WTC11 (cell line): Measurements from ENCODE around the gene DOP1A. TPM values are rescaled to one million over a fixed set of nuclear protein-coding genes. Genes with fewer than 3 reads are reported as not detected.
A peak's percentile ranks its signal among the peaks of the same experiment; 100 is the strongest.

Experiments used
- ATAC-seq: fragments of 200-7000 bp; cut with Tn5 transposase; 2 replicates; pipeline ENCODE4 v1.10.0; 2021; ENCODE audit warnings: mild to moderate bottlenecking, moderate library complexity
- CTCF ChIA-PET: fragments of 300-600 bp; sonication (Branson Sonifier 250); formaldehyde crosslinking; loops from one replicate; lab custom pipeline; 2021; ENCODE audit warnings: antibody characterized with exemption; lab: Charles Lee
- POLR2A ChIA-PET: fragments of 350-600 bp; sonication (Branson Sonifier 250); formaldehyde crosslinking; loops from one replicate; lab custom pipeline; 2021; ENCODE audit warnings: antibody characterized with exemption; lab: Charles Lee
- DNase-seq: peaks from one replicate; pipeline ENCODE4 v3.0.0; 2021; ENCODE audit warnings: low spot score
- H3K27ac Mint-ChIP-seq: 2 replicates; pipeline ENCODE4 v1.8.0; 2021; ENCODE audit warnings: mixed read lengths
- H3K27me3 Mint-ChIP-seq: 2 replicates; pipeline ENCODE4 v1.8.0; 2021; ENCODE audit warnings: low read depth, mild to moderate bottlenecking, moderate library complexity, mixed read lengths
- H3K36me3 Mint-ChIP-seq: 2 replicates; pipeline ENCODE4 v1.8.0; 2021; ENCODE audit warnings: mixed read lengths
- H3K4me1 Mint-ChIP-seq: 2 replicates; pipeline ENCODE4 v1.8.0; 2022; ENCODE audit warnings: mixed read lengths
- H3K4me3 Mint-ChIP-seq: 2 replicates; pipeline ENCODE4 v1.8.0; 2021; ENCODE audit warnings: mild to moderate bottlenecking, moderate library complexity, mixed read lengths
- H3K9me3 Mint-ChIP-seq: 2 replicates; pipeline ENCODE4 v1.8.0; 2021; ENCODE audit warnings: mixed read lengths
- CTCF ChIP-seq: fragments of 200-600 bp; IDR thresholded peaks from 2 replicates; pipeline ENCODE4 v1.8.0; 2022; ENCODE audit warnings: antibody characterized with exemption
- ELF4 ChIP-seq: sonication (generic); formaldehyde crosslinking; IDR thresholded peaks from 2 replicates; pipeline ENCODE4 v1.8.1; 2022; ENCODE audit warnings: low read depth, mild to moderate bottlenecking, moderate library complexity, missing genetic modification reagents
- ERG ChIP-seq: fragments of 250-450 bp; sonication (Bioruptor Pico); IDR thresholded peaks from 2 replicates; pipeline ENCODE4 v1.8.0; 2021; ENCODE audit warnings: mild to moderate bottlenecking
- HMGXB4 ChIP-seq: sonication (generic); formaldehyde crosslinking; IDR thresholded peaks from 2 replicates; pipeline ENCODE4 v1.8.1; 2023; ENCODE audit warnings: mild to moderate bottlenecking, moderate library complexity, missing genetic modification reagents
- IRF2 ChIP-seq: sonication (generic); formaldehyde crosslinking; IDR thresholded peaks from 2 replicates; pipeline ENCODE4 v1.8.0; 2022; ENCODE audit warnings: low read depth, missing genetic modification reagents, borderline replicate concordance
- JAZF1 ChIP-seq: fragments of 250-450 bp; sonication (Bioruptor Pico); IDR thresholded peaks from 2 replicates; pipeline ENCODE4 v1.9.0; 2021; ENCODE audit warnings: moderate library complexity, mild to moderate bottlenecking, inconsistent platforms
- NFE2L1 ChIP-seq: sonication (generic); formaldehyde crosslinking; IDR thresholded peaks from 2 replicates; pipeline ENCODE4 v1.8.1; 2023; ENCODE audit warnings: missing genetic modification reagents
- NR2C2 ChIP-seq: sonication (generic); formaldehyde crosslinking; IDR thresholded peaks from 2 replicates; pipeline ENCODE4 v1.8.0; 2022; ENCODE audit warnings: mild to moderate bottlenecking, missing genetic modification reagents
- RELA ChIP-seq: sonication (generic); formaldehyde crosslinking; IDR thresholded peaks from 2 replicates; pipeline ENCODE4 v1.8.1; 2022; ENCODE audit warnings: missing genetic modification reagents, mild to moderate bottlenecking, borderline replicate concordance
- SMAD3 ChIP-seq: sonication (generic); formaldehyde crosslinking; IDR thresholded peaks from 2 replicates; pipeline ENCODE4 v1.8.0; 2022; ENCODE audit warnings: missing genetic modification reagents, mild to moderate bottlenecking, borderline replicate concordance
- SOX15 ChIP-seq: fragments of 250-450 bp; sonication (Bioruptor Pico); IDR thresholded peaks from 2 replicates; pipeline ENCODE4 v1.9.0; 2021; ENCODE audit warnings: mild to moderate bottlenecking
- STAT6 ChIP-seq: sonication (generic); formaldehyde crosslinking; conservative IDR thresholded peaks from 2 replicates; pipeline ENCODE4 v1.8.1; 2023; ENCODE audit warnings: mild to moderate bottlenecking, low read depth, missing genetic modification reagents, moderate library complexity
- TEAD1 ChIP-seq: sonication (generic); formaldehyde crosslinking; IDR thresholded peaks from 2 replicates; pipeline ENCODE4 v1.8.0; 2022; ENCODE audit warnings: mild to moderate bottlenecking, missing genetic modification reagents
- ZBTB21 ChIP-seq: sonication (generic); formaldehyde crosslinking; IDR thresholded peaks from 2 replicates; pipeline ENCODE4 v1.8.1; 2023; ENCODE audit warnings: mild to moderate bottlenecking, missing genetic modification reagents, borderline replicate concordance
- ZNF121 ChIP-seq: sonication (generic); formaldehyde crosslinking; IDR thresholded peaks from 2 replicates; pipeline ENCODE4 v1.8.0; 2023; ENCODE audit warnings: missing genetic modification reagents
- ZNF138 ChIP-seq: sonication (generic); formaldehyde crosslinking; conservative IDR thresholded peaks from 2 replicates; pipeline ENCODE4 v1.8.1; 2022; ENCODE audit warnings: mild to moderate bottlenecking, moderate library complexity, missing genetic modification reagents
- ZNF671 ChIP-seq: fragments of 250-450 bp; sonication (Bioruptor Pico); IDR thresholded peaks from 2 replicates; pipeline ENCODE4 v1.8.0; 2021; ENCODE audit warnings: mild to moderate bottlenecking
- ZSCAN18 ChIP-seq: fragments of 250-450 bp; sonication (Bioruptor Pico); IDR thresholded peaks from 2 replicates; pipeline ENCODE4 v2.1.2; 2022; ENCODE audit warnings: mild to moderate bottlenecking, moderate library complexity
- total RNA-seq: library from RNA; stranded (reverse); gene quantifications from 3 replicates; pipeline ENCODE4 v1.2.3, GENCODE V29; 2021

DOP1A gene
- total RNA-seq, 1 experiment from 2014 or later, result 16.9 TPM

GRCh38 chr6:83057705-83058321, 9.7 kb upstream of the DOP1A start:
- Mint-ChIP-seq H3K27me3 (no peaks in the 10 kb centered on the region; the same call in 1 of the 2 replicates), H3K36me3 (peaks cover 29% of the 10 kb centered on the region), H3K4me3 (no peak overlapping the region), H3K27ac (no peak overlapping the region), H3K4me1 (peaks cover 7% of the 10 kb centered on the region), H3K9me3 (no peaks in the 10 kb centered on the region)
- ATAC-seq, result peak; percentile 76
- CTCF ChIA-PET, result interaction anchor here (0.5 to 1.8 kb wide), 5 partner anchors 8 to 252 kb away, joined by 3 to 10 read pairs (median 4); partner anchors contain the start of genes DOP1A, PGM3, RWDD2A and UBE3D
- TF ChIP-seq ZSCAN18 (no peak), CTCF (0 out of 2 replicates have a peak, but pooled peaks have one; percentile 16), SMAD3 (CRISPR knock-in tag) (no peak)
- POLR2A ChIA-PET, result no interaction called here
- DNase-seq, result peak; percentile 43

- TF ChIP-seq ZBTB21 (CRISPR knock-in tag) (no peak), HMGXB4 (CRISPR knock-in tag) (no peak), TEAD1 (CRISPR knock-in tag) (no peak), NFE2L1 (CRISPR knock-in tag) (no peak), STAT6 (CRISPR knock-in tag) (no peak), NR2C2 (CRISPR knock-in tag) (no peak), ZNF671 (CRISPR knock-in tag) (no peak)
- peaks cover 19% of the 10 kb centered on the region for H3K4me1 Mint-ChIP-seq
Measured at GRCh38 chr6:83061190-83061589, 6.3 kb upstream of the DOP1A start.

GRCh38 chr6:83062225-83062624, 5.2 kb upstream of the DOP1A start:
- no peak for TF ChIP-seq RELA
- TF ChIP-seq ERG (CRISPR knock-in tag), result no peak
- TF ChIP-seq JAZF1, result no peak
- TF ChIP-seq IRF2, result no peak
- no peak for TF ChIP-seq ZNF138 (CRISPR knock-in tag)
- TF ChIP-seq ZSCAN18, result no peak
- no peak for TF ChIP-seq ZNF121 (CRISPR knock-in tag)
- no peak for TF ChIP-seq ELF4 (CRISPR knock-in tag)
- no peak for TF ChIP-seq SOX15 (CRISPR knock-in tag)
- H3K9me3 Mint-ChIP-seq, result no peaks in the 10 kb centered on the region
- H3K4me1 Mint-ChIP-seq, result peaks cover 19% of the 10 kb centered on the region
- no peaks in the 10 kb centered on the region; the same call in 1 of the 2 replicates for H3K27me3 Mint-ChIP-seq
- no peak for DNase-seq
- no peak overlapping the region for H3K27ac Mint-ChIP-seq
- ChIA-PET POLR2A (no interaction called here), CTCF (no interaction called here)
- H3K36me3 Mint-ChIP-seq, result peaks cover 14% of the 10 kb centered on the region
- H3K4me3 Mint-ChIP-seq, result no peak overlapping the region
- ATAC-seq, result no peak

More at GRCh38 chr6:83061190-83061589, 6.3 kb upstream of the DOP1A start:
- Mint-ChIP-seq H3K4me3 (no peak overlapping the region), H3K9me3 (no peaks in the 10 kb centered on the region), H3K36me3 (peaks cover 22% of the 10 kb centered on the region), H3K27me3 (no peaks in the 10 kb centered on the region; the same call in 1 of the 2 replicates), H3K27ac (no peak overlapping the region)
- ATAC-seq (no peak), DNase-seq (no peak)
- ChIA-PET POLR2A (no interaction called here), CTCF (no interaction called here)
